Panc1 (cell line): Measurements from ENCODE around the gene SIX3. TPM values are rescaled to one million over a fixed set of nuclear protein-coding genes. Genes with fewer than 3 reads are reported as not detected.

ENCODE experiments used
- ATAC-seq: fragments of 200-7000 bp; cut with Tn5 transposase; 2 replicates; pipeline ENCODE4 v1.9.1; 2020; ENCODE audit warnings: mild to moderate bottlenecking, moderate library complexity
- BruUV-seq: library from RNA; stranded (reverse); fragments of 400-500 nt; replicated peaks from 2 replicates; lab custom pipeline; 2021; lab: Mats Ljungman, UMichigan
- CTCF ChIA-PET: fragments of 300-600 bp; sonication (Branson Sonifier 250); formaldehyde crosslinking; loops from one replicate; lab custom pipeline; 2022; ENCODE audit warnings: antibody characterized with exemption; lab: Charles Lee
- POLR2A ChIA-PET: fragments of 300-600 bp; sonication (Branson Sonifier 250); formaldehyde crosslinking; loops from one replicate; lab custom pipeline; 2022; ENCODE audit warnings: antibody characterized with exemption; lab: Charles Lee
- DNase-seq: peaks from one replicate; pipeline ENCODE4 v3.0.0-alpha.2; 2010; ENCODE audit warnings: low read depth, low spot score
- H3K27ac ChIP-seq: 2 replicates; pipeline ENCODE4 v1.5.1; 2011; ENCODE audit warnings: mild to moderate bottlenecking, low read length, inconsistent platforms
- H3K27me3 ChIP-seq: fragments of 200-500 bp; sonication (Bioruptor generic); 2 replicates; pipeline ENCODE4 v1.6.0; 2014; ENCODE audit warnings: low read length, inconsistent platforms; ENCODE audit not compliant: control insufficient read depth, insufficient read depth
- H3K36me3 ChIP-seq: fragments of 200-500 bp; sonication (Bioruptor generic); 2 replicates; pipeline ENCODE4 v1.5.1; 2014; ENCODE audit warnings: inconsistent platforms, mild to moderate bottlenecking, low read length, moderate library complexity; ENCODE audit not compliant: control insufficient read depth, insufficient read depth
- H3K4me1 ChIP-seq: 2 replicates; pipeline ENCODE4 v1.5.1; 2011; ENCODE audit warnings: inconsistent platforms, mild to moderate bottlenecking, low read length, moderate library complexity; ENCODE audit not compliant: control insufficient read depth, insufficient read depth
- H3K4me3 ChIP-seq, 2 experiments: 2 replicates each; pipeline ENCODE4 v1.5.1; 2011 to 2012; ENCODE audit warnings: low read depth in 2 of 2, low read length in 2 of 2, mild to moderate bottlenecking in 2 of 2, inconsistent platforms in 1 of 2, moderate library complexity in 1 of 2
- H3K9me3 ChIP-seq: fragments of 200-500 bp; sonication (Bioruptor generic); 2 replicates; pipeline ENCODE4 v1.5.1; 2014; ENCODE audit warnings: low read depth, mild to moderate bottlenecking, inconsistent platforms, low read length, moderate library complexity; ENCODE audit not compliant: control insufficient read depth, insufficient read depth
- CTCF ChIP-seq: fragments of 450-650 bp; IDR thresholded peaks from 2 replicates; pipeline ENCODE4 v1.5.1; 2017; ENCODE audit warnings: mild to moderate bottlenecking
- POLR2AphosphoS5 ChIP-seq: IDR thresholded peaks from 2 replicates; pipeline ENCODE4 v1.6.1; 2012; ENCODE audit warnings: mild to moderate bottlenecking, low read depth, low read length, moderate library complexity
- SIN3A ChIP-seq: IDR thresholded peaks from 2 replicates; pipeline ENCODE4 v1.6.1; 2012; ENCODE audit warnings: low read depth, mild to moderate bottlenecking, low read length, moderate library complexity, borderline replicate concordance; ENCODE audit not compliant: insufficient read depth
- TCF7L2 ChIP-seq: IDR thresholded peaks from 2 replicates; pipeline ENCODE4 v1.6.1; 2011; ENCODE audit warnings: mild to moderate bottlenecking, low read depth, low read length, inconsistent platforms
- in situ Hi-C: cut with HindIII; loops from 2 replicates; pipeline ENCODE4 v1.10.0; 2016; ENCODE audit warnings: low sequenced_read_pairs, low pct_unique_long_range_greater_than_20kb
- intact Hi-C: fragments of 100-400 bp; cut with micrococcal nuclease; formaldehyde crosslinking; loops from one replicate; pipeline ENCODE4 v1.10.0; 2022; ENCODE audit not compliant: unreplicated experiment
- total RNA-seq: library from RNA; stranded (reverse); gene quantifications from one replicate; pipeline ENCODE4 v1.2.1, GENCODE V29; 2021; ENCODE audit not compliant: unreplicated experiment
- TF ChIP-seq, protein P1 (sequence below), 2 experiments: IDR thresholded peaks; 2 replicates each; pipeline ENCODE4 v1.6.1; 2011 to 2012; ENCODE audit warnings: low read depth in 2 of 2, control low read depth in 1 of 2, low read length in 1 of 2, mild to moderate bottlenecking in 1 of 2, moderate library complexity in 1 of 2; ENCODE audit not compliant: insufficient read depth in 1 of 2

Gene SIX3
- total RNA-seq, 1 experiment from 2014 or later, result 0.21 TPM

DNA sequence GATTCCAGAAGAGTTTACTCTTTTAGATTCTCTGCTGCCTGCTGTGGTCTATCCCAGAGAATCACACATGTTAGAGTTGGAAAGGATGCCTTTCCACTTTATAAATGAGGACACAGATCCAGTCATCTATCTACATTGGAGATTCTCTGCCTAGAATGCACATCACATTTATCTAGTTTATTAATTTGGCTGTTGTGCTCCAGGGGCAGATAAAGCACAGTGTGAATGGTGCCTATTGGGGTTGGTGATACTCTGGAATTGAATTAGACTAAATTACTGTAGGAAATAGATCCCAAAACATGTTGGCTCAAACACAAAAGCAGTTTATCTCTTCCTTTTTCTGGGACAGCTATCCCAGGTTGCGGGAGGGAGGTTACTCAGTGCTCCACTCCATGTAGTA is 52.9 kb downstream of the SIX3 start:
- Histone ChIP-seq H3K4me1 (no peaks in the 10 kb centered on the region), H3K27ac (no peak overlapping the region), H3K9me3 (no peaks in the 10 kb centered on the region), H3K36me3 (no peaks in the 10 kb centered on the region), H3K27me3 (peaks cover 32% of the 10 kb centered on the region), H3K4me3 (no peak overlapping the region)
- CTCF ChIA-PET, result no interaction called here
- no TSS peak for BruUV-seq
- DNase-seq, result no peak
- intact Hi-C loops (no loop called here), in situ Hi-C loops (no loop called here)
- POLR2A ChIA-PET, result no interaction called here
- TF ChIP-seq SIN3A (no peak), CTCF (no peak), TCF7L2 (no peak), POLR2AphosphoS5 (no peak)
- TF ChIP-seq, protein P1, sequence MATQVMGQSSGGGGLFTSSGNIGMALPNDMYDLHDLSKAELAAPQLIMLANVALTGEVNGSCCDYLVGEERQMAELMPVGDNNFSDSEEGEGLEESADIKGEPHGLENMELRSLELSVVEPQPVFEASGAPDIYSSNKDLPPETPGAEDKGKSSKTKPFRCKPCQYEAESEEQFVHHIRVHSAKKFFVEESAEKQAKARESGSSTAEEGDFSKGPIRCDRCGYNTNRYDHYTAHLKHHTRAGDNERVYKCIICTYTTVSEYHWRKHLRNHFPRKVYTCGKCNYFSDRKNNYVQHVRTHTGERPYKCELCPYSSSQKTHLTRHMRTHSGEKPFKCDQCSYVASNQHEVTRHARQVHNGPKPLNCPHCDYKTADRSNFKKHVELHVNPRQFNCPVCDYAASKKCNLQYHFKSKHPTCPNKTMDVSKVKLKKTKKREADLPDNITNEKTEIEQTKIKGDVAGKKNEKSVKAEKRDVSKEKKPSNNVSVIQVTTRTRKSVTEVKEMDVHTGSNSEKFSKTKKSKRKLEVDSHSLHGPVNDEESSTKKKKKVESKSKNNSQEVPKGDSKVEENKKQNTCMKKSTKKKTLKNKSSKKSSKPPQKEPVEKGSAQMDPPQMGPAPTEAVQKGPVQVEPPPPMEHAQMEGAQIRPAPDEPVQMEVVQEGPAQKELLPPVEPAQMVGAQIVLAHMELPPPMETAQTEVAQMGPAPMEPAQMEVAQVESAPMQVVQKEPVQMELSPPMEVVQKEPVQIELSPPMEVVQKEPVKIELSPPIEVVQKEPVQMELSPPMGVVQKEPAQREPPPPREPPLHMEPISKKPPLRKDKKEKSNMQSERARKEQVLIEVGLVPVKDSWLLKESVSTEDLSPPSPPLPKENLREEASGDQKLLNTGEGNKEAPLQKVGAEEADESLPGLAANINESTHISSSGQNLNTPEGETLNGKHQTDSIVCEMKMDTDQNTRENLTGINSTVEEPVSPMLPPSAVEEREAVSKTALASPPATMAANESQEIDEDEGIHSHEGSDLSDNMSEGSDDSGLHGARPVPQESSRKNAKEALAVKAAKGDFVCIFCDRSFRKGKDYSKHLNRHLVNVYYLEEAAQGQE (IDR thresholded peaks at IDR 0.05; ENCODE audit: insufficient read depth in 1 of 2, low read depth in 2 of 2, low read length in 1 of 2), result no peak
- no peak for ATAC-seq

Other genes with a start within 250 kb of the SIX3 start
- 0.51 TPM for gene SIX2, start 67.8 kb downstream of the SIX3 start, total RNA-seq